Activated CD4-positive, alpha-beta T cell treated with anti-CD3 and anti-CD28 coated beads for 4 hours (primary cell): ENCODE measurements around the gene ACOX3.

Experiments used
- DNase-seq, 2 donors: peaks; one replicate each; pipeline ENCODE4 v3.0.0-alpha.2; 2020

Gene ACOX3

DNA sequence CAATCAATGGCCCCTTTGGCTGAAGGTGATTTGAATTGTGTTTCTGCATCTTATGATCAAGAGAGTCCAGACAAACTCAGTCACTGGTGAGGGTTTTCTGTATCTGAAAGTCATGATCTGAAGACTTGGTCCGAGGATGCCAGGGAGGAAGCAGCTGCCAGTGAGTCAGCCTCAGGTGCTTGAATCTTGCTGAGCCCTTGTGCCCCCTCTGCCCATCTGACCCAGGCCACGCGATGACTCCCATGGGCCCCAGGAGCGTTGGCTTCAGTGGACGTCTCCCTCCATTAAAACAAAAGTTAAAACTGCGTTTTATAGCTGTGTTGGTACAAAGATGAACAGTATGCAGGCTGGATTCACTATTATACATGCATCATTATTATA lies 109.0 kb downstream of the ACOX3 start:
- DNase-seq, result no peak

DNA sequence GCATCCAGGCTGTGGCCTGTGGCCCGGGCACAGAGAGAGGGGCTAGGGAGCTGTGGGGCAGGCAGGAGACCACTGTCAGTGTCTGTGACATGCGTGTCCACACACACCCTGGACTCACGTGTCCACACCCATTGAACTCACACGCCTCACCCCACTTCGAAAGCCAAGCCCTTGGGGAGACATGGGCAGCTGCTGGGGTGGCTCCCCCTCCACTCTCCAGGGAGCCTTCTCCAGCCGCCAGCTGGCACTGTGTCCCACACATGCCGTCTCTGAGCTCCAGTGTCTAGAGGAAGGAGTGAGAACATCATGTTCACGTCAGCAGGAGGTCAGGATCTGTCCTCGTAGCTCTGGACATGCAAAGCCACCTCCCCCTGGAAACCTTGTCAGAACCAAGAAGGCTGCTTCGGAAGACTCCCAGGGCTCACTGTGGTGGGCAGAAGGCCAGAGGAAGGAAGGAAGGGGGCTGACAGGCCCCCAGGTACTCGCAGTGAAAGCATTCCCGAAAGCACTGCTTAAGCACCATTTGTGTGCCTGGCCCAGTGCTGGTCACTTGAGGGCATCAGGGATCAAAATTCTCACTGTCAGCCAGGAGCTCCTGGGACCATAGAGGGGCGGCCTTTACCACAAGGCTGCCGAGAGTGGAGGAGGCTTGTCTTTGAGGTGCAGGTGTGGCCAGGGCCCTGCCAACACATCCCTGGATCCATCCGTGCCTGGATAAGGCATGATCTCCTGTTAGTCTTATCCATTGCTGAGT lies 109.5 kb downstream of the ACOX3 start:
- DNase-seq, result no peak

DNA sequence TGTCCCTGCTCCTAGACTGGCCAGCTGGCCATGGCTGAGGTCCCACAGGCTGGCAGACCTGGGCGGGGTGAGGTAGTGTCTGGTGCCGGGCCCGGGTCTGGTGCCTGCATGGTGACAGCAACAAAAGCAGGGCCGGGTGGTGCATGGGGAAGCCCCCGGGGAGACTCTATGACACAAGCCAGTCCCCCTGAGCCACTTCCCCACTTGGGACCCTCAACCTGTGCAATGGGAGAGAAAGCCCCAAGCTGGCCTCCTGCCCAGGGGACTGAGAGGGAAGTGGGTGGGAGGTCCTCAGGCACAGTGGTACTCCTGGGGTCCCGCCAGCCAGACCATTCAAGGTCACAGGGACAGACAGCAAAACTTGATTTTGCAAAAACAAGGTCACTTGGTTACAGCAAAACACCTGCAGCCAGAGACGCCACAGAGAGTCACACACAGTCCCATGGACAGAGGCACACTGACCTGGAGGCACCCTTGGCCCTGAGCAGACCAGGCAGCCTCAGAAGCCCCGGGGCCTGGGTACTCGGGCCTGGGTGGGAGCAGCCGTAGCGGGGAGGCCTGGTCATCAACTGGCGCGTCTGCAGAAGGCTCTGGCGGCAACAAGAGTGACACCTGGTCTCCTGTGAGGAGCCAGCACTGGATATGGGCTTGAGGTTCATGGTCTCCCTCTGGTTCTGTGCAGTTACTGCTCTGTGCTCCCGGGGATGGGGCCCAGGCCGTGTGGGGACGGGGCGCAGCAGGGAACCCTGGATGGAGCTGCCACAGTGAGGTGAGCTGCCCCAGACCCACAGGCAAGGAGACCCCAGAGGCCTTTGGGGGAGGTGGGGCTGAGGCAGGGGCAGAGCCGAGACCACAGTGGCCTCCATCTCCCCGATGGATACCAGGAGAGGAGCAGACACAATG lies 110.4 kb downstream of the ACOX3 start:
- no peak for DNase-seq

DNA sequence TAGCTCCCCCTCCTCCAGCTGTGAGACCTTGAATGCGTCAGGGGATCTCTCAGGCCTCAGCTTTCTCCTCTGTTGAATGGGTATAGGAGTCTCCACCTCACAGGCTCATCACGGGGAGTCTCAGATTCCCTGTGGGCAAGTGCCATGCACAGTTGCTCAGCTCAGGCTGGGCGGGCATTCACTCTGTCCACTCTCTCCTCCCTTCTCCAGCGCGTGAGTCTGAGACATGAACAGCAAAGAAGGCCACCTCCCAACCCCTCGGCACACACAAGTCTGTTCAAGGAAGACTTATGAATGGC lies 111.0 kb downstream of the ACOX3 start:
- DNase-seq, result no peak

DNA sequence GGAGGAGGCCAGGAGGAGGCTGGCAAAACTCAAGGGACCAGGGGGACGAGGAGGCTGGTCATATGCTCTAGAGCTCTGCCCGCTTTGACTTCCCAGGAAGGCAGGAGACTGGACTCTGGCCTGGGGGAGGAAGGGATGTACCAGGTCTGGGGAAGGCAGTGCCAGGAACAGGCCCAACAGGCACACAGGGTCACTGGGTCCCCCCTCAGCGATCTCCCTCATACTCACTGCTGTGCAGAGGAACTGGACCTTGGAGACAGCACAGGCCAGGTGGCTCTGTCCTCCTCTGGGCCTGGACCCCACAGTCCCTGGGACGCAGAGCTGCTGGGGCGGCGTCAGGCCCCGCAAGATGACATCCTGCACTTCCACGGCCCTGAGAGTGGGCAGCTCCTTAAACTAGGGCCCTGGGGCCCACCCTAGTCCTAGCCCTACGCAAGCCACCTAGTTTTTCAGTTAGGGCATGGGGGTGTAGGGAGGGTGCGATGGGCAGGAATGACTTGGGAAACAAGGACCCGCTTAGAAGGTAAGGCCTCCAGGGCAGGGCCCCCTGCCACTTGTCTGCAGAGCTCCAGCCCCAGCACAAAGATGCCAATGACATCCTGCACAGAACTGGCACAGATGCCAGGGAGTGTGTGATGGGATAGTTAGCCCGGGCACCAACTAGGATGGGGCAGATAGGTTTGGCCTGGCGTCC lies 111.5 kb downstream of the ACOX3 start:
- DNase-seq, result no peak

DNA sequence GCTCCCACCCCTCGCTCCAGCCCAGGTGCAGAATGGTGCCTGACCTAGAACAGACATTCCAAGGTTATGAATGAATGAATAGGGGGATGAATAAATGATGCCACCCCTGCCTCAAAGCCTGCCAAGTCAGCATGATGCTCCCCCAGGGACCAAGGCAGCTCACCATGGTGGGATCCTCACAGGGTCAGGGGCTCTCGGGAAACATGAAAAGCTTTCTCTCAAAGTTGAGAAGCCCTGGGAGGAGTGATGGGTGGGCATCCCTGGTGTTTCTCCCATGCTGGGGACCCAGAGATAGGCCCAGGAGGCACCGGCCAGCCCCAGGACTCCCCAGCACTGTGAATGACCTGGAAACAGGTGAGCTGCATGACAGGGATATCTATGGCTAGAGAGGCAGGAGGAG lies 112.1 kb downstream of the ACOX3 start:
- DNase-seq, result no peak

DNA sequence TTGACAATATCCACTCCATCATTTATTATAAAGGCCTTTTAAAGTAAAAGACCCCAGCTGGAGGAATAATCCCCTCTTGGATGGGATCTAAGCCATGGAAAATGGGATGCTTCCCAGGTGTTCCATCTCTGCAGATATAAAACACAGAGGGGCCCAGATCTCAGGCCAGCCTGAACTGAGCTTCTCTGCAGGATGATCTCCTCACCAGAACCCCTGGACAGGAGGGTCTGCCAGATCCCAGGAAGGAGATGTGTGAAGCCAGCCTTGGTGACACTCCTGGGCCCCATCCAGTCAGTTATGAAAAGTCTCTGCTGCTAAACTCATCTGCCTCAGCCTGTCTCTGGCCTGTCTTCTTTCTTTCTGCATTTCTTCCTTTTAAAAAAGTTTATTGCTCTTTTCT lies 114.3 kb downstream of the ACOX3 start:
- DNase-seq, result no peak

DNA sequence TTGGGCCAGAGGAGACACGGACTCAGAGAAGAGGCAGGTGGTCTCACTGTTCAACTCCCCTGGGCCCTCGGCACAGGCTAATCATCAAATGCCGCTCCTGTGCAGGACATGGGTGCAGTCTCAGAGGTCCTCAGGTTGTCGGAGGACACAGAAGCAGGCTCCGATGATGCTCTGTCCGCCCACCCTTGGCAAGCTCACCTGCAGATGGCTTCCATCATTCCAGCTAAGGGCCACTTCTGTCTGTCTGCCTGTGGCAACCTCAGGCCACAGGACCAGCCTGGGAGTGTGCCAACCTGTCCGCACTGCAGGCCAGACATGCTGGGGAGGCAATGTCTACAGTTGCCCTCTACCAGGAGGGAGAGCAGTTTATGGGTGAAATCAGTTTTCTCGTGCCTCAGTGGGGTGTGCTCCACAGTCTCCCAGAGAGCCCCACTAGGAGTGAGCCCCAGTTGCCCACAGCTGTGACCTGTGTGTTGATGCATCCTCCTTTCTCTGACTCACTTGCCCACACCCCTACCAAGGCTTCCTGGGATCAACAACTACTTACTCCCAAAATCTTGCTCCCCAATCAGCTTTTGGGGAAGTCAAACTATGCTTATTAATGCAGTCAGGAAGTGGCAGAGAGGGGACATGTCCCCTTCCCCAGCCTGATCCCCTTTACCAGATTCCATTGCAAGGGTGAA lies 115.1 kb downstream of the ACOX3 start:
- no peak for DNase-seq

DNA sequence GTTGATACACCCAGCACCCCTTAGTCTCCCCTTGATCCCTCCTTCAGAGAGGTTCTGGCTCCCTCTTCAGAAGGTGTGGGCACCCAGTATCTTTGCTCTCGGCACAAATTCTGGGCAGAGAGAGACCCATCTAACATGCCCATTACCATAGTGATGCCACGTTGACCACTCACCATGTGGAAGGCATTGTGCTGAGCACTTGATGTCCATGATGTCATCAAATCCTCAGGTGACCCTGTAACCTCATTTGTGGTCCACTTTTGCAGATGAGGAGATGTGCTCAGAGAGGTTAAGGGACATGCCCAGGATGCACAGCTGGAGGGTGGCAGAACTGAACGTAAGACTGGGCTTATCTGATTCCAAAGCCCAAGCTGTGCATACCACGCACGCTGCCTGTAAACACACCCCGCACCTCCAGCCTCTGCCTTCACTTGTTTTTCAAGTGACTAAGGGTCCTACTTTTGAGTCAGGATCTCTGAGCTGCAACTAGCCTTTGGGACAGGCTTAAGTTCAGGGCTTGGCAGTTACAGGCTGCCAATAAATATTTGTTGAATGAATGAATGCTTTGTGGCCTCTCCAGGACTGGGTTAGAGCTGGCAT lies 115.8 kb downstream of the ACOX3 start:
- DNase-seq, result no peak

DNA sequence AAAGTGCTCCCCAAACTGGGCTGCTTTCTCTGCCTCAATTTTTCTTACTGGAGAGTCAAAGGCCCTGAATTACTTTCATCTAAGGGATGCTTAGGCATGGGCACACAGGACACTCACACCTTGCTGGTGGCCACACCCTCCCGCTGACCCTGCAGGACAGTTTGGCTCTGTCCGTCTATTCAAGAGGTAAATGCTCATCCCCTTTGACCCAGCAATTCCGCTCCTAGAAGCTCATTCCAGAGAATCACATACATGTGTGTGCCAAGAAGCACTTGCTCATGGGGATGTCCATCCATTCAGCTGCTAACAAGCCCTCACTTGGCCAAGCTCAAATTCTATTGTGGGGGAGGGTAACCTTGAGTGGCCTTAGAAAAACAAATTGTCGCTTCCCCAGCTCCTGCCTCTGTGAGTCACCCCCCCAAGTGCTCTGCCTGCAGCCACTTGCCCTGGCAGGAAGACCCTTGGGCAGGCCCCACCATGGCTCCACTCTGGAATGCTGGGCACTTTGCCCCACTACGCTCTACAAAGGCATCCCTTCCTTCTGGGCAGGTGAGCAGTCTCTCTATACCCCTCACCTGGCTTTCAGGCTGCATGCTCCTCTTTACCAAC lies 116.5 kb downstream of the ACOX3 start:
- no peak for DNase-seq

DNA sequence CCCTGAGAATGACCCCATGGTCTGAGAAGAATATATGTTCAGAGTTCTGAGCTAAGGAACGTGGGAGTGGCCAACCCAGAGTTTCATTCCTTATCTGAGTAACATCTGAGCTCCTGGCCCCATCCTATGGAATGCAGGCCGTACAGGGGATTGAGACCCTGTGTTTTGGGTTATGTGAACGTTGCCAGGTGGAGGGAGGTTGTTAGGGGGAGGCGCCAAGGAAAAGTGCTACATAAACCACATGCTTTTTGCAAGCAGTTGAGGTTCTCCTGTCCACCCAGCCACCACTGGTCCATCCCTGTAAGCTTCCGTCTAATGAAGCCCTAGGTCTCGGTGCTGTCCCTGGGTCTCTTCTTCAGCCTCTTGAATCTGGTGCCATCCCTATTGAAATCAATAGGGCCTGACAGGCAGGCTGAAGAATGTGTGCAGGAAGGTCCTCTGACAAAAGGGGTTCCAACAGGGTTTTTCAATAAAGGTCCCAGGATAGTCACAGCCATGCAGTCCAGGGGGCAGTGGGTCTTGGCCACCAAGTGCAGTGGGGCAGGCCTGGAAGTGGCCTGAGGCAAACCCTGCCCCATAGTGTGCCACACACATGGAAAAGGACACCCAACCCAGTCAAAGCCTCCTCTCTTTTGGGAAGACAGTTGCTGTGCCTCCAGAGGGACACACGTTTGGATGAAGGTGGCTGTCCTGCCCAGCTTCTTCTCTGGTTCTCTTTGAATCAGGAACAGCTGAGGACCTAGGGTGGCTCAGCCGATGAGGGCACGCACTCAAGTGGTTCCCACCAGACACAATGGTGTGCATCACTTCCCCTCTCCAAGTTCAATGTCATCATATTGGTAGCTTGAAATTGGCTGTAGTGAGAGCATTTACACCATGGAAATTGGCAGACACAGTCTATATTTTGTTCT lies 117.5 kb downstream of the ACOX3 start:
- no peak for DNase-seq

DNA sequence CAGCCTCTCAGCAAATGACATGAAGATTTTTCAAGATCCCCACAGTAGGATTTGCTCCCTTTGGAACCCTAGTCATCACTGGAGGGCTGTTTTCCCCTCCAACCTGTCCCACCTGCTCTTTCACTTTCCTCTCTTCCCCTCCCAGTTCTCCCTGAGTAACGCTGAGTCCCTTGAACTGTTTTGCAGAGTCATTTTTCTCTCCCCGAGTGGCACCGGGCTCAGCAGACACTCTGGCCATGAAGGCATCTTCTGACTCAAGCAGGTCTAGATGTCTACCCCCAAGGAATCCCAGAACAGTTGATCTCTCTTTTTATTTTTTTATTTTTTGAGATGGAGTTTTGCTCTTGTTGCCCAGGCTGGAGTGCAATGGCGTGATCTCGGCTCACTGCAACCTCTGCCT lies 118.8 kb downstream of the ACOX3 start:
- no peak for DNase-seq

DNA sequence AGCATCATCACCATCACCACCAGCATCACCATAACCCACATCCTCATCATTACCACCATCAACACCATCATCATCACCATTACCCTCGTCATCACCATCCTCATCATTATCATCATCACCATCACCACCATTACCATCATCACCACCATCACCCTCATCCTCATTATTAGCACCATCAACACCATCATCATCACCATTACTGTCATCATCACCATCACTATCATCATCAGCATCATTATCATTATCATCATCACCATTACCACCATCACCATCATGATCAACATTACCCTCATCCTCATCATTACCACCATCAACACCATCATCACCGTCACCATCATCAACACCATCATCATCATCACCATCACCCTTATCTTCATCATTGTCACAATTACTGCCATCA lies 119.3 kb downstream of the ACOX3 start:
- no peak for DNase-seq

DNA sequence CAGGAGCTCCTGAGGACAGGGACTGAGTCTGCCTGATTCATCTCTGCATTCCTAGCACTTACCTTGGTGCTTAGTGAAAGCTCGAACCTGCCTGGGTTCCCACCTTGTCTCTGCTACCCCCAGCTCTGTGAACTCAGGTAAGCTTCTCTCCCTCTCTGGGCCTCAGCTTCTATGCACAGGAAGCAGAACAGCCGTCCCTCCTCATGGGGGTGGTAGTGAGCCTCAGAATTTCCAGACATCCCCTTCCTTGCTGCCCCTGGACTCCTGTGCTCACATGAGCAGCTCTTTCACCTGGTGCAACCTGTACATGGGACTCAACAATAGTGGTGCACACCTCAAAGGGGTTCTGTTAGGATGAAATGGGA lies 120.2 kb downstream of the ACOX3 start:
- no peak for DNase-seq

DNA sequence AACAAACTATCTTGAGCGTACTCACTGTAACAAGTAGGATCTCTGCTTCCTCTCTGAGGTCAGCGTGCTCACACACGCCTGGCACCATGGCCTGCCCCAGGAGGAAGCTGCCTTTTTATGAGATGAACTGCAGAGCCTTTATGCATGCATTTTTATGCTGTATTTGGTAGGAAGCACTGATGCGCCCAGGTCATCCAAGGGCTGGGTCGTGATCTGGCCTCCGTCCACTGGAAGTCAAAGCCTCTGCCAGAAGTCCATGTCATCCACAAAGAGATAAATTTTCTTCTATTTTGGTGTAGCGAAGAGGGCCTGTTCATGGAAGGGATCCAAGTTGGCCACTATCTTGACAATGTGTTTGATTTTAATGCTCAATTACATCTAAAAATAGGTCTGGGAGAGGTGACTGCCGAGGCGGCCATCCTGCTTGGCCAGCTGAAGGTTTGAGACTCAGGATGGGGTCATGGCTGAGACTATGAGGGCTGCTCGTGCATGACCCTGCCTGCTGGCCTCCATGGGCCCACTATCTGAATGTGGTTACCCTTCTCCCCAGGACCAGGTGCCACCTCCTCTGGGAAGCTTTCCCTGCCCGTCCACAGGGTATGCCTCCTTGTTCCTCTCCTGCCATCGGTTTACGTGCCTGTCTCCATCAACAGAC lies 120.7 kb downstream of the ACOX3 start:
- DNase-seq, result no peak

DNA sequence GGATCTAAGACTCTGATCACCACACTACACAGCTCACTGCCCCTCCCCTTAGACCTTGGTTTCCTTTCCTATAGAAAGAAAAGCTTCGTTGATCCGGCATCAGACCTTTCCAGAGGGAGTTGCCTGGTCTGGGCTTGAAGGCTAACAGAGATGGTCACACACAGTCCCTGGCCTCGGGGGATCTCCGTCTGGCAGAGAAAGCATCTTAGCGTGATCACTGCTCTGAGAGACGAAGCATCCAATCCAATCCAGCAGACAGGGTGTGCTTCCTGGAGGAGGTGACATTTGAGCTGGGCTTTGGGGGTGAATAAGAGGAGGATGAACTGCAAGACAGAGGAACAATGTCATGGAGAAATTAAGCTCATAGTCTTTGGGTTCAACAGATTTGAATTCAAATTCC lies 121.5 kb downstream of the ACOX3 start:
- no peak for DNase-seq

DNA sequence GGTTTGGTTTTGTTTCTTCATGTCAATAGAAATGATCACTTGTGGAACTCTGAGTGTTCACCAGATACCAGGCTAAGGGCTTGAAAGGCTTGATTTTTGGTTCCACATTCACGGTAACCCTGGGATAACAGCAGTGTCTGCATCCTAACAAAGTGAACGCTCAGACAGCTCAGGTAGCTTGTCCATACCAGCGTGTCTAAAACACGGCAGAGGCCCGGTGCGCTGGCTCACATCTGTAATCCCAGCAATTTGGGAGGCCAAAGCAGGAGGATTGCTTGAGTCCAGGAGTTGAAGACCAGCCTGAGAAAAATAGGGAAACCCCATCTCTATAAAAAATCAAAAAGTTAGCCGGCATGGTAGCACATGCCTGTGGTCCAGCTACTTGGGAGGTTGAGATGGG lies 122.0 kb downstream of the ACOX3 start:
- DNase-seq, result no peak

DNA sequence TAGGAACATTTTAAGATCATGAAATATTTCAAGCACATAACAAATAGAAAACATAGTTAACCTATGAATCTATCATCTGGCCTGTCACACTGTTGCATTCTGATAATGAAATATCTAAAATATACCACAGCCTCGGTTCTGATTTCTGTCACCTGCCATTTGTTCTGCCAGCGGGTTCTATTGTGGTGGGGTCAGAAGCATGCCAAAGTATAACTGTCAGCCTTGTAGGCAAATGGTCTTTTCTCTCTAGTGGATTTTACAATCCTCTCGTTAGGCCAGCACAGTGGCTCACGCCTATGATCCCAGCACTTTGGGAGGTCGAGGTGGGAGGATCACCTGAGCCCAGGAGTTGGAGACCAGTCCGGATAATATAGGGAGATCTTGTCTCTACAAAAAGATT lies 123.0 kb downstream of the ACOX3 start:
- no peak for DNase-seq

DNA sequence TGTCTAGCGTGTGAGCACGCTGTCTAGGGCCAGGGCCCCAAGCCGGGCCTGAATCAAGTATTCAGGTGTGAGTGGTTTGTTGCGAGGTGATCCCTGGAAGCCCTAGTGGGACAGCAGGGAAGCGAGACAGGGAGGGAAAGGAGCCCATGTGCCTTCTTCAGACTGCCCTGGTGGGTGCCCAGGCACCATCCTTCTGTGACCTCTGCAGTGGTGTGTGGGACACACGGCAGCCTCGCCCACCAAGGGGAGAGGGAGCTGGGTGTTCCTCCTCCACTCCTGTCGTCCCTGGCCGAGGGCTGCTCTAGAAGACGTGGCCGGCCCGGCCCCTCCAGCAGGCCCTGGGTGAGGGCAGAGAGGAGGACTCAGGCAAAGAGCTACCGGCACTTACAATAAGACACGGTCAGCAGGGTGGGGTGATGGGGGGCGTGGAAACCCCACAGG lies 123.6 kb downstream of the ACOX3 start:
- no peak for DNase-seq
